NOMO-1 (cell line): Measurements from ENCODE around the gene CDH11.

Source experiments
- DNase-seq, 2 experiments: peaks; one replicate each; lab custom pipeline; 2025; ENCODE audit not compliant: unreplicated experiment in 2 of 2; lab: John Stamatoyannopoulos, UW

The CDH11 gene

DNA sequence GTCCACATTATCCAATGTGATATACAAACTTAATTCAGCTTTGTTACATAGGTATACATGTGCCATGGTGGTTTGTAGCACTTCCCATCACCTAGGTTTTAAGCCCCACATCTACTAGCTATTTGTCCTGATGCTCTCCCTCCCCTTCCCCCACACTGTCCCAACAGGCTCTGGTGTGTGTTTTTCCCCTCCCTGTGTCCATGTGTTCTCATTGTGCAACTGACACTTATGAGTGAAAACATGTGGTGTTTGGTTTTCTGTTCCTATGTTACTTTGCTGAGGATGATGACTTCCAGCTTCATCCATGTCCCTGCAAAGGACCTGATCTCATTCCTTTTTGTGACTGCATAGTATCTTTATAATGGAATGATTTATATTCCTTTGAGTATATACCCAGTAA is 196.7 kb downstream of the CDH11 start:
- no peak for DNase-seq

DNA sequence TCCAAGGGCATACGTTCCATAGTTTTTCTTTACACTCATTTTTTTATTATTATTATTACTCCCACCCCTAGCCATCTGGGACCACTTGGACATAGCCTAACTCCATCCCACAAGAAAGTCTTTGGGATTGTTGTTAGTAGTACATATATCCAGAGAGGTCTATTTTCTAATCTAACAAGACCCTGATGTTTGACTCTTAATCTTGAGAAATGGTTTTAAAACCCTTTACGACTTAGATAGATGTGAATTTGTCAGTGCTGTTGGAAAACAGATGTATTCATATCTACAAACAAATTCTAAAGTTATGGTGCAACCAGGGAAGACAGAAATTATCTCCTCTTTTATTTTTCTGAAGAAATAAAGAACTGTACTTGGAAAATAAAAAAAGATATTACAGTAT is 197.8 kb downstream of the CDH11 start:
- no peak for DNase-seq

DNA sequence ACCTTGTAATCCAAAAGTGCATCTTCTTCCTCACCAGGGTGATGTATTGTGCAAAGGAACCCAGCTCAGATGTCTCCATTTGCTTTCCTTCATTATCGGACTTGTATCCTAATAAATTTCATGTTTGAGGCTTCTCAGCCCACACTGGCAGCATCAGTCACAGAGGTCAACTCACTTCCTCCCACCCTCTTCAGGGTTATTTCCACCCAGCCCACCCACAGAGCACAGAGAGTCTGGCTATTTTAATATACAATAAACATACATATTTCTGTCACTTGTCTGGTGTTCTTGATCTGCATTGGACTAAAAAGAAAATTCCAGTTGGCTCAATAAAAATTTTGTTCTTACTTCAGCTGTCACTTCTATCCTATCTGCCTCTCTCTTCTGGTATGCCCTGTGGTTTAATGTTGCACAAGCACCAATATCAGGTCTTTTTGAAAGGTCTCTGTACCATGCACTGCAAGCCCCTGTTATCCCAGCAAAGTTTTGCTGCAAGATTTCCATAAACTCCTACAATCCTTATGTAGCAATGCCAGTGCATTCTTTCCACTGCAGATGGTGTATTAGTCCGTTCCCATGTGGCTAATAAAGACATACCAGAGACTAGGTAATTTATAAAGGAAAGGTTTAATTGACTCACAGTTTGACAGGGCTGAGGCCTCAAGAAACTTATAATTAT is 201.8 kb downstream of the CDH11 start:
- no peak for DNase-seq

- no peak for DNase-seq
Measured at GRCh38 chr16:64919141-64919540, 202.7 kb downstream of the CDH11 start.

DNA sequence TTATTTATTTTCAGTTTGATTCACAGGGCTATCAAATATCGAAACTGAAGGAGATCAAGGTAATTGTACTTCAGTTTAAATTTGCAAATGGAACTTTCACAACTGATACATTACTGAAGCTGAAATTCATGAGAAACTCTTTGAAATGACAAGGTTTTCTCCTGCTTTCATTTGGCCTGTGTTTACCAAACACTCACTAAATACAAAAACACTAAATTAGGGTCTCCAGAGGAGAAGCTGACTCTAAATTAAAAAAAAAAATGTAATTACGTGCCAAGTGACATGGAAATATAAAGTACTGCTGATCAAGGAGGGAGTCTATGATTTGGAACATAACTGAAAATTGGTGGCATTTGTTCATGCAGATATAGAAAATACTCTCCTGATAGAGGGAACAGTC is 205.8 kb downstream of the CDH11 start:
- DNase-seq: no peak

DNA sequence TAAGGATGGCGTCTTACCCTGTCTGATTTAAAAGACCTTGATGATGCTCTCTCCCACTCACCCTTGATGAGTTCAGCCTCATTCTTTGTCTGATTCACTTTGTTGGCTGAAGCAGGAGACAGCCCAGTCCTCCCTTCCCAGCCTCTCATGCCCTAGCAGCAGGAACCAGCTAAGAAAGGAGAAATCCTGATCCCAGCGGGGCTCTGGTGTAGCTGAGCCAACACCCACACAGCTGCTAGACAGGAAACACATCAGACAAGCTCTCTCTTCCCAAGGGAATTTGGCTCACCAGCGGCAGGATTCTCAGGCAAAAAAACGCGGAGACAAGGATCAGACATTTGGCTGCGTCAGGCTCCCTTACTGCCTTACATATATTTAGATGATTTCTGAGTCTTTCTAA is 211.5 kb downstream of the CDH11 start:
- no peak for DNase-seq

DNA sequence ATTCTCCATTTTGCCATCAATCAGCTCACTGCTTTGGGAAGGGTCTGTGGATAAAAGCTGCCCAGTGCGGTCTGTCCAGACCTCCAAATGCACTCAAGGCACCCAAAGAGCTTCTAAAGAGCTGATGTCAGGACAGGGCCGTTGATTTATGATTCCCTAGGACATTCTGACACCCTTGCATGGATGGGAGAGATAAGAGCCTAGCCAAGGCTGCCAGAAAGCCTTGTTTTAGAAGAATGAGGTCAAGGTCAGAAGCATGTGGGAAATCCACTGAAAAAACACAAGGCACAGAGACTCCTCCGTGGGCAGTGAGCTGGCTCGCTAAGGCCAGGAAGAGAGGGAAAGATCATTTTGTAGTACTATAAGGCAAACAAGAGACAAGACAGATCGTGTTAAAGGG is 214.0 kb downstream of the CDH11 start:
- no peak for DNase-seq

DNA sequence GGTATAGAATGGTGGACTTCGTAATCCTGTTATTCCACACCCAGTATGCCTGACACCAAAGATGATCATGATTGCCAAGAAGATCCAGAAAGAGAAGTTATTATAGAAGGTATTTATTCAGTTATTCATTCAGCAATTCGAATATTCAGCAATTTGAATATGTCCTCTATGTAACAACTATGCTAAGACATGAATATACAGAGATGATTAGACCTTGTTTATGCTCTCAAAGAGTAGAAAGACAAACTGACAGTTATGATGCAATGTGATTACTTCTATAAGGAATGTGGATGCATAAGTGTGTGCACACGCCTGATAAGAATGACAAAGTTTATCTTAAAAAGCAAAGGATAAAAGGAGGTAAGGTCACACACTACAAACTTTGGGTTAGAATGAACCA is 218.1 kb downstream of the CDH11 start:
- DNase-seq: no peak

- no peak for DNase-seq
Measured at GRCh38 chr16:64900517-64900916, 221.3 kb downstream of the CDH11 start.

DNA sequence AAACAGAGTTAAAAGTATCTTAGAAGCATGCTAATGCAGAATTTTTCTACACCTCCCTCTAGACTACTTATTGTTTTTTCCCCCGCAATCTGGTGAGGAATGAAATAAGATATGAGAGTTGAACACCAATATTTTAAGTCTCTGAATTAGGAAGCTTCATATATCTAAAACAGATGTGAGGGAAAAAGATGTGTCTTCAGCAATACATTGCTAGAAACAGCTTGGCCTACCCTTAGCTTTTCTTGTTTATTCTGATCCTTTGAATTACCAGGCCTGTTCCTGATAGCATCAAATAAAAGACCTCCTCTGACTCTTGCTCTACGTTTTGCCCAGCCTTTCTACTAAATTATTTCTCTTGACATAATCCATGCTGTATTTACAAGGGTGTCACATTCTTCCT is 221.8 kb downstream of the CDH11 start:
- no peak for DNase-seq

- no peak for DNase-seq
Measured at GRCh38 chr16:64898159-64898558, 223.7 kb downstream of the CDH11 start.
